Choroid plexus epithelial cell (primary cell): ENCODE data around the gene BLOC1S4.
A peak's percentile ranks its signal among the peaks of the same experiment; 100 is the strongest.
"Not testable (repeated sequence)": the region's sequence is repeated elsewhere in the genome, so short reads cannot be mapped to it uniquely, and the experiment has no call there.

Experiments used
- DNase-seq: peaks from one replicate; pipeline ENCODE4 v3.0.0-alpha.2; 2010; ENCODE audit warnings: low read depth
- H3K4me3 ChIP-seq: 2 replicates; pipeline ENCODE4 v1.5.1; 2011; ENCODE audit warnings: low read depth, mild to moderate bottlenecking, control low read depth, low read length, moderate library complexity
- CTCF ChIP-seq: conservative IDR thresholded peaks from 2 replicates; pipeline ENCODE4 v1.5.1; 2011; ENCODE audit warnings: low read depth, mild to moderate bottlenecking, control low read depth, inconsistent platforms, low read length, moderate library complexity

Gene BLOC1S4

GRCh38 chr4:6719611-6720179 lies 3.7 kb downstream of the BLOC1S4 start:
- no peak for DNase-seq
- no peak overlapping the region for H3K4me3 ChIP-seq
- TF ChIP-seq CTCF: no peak

GRCh38 chr4:6720202-6720699 lies 4.3 kb downstream of the BLOC1S4 start:
- DNase-seq: peak; percentile 78
- no peak overlapping the region for H3K4me3 ChIP-seq
- TF ChIP-seq CTCF: peak; percentile 98

DNA sequence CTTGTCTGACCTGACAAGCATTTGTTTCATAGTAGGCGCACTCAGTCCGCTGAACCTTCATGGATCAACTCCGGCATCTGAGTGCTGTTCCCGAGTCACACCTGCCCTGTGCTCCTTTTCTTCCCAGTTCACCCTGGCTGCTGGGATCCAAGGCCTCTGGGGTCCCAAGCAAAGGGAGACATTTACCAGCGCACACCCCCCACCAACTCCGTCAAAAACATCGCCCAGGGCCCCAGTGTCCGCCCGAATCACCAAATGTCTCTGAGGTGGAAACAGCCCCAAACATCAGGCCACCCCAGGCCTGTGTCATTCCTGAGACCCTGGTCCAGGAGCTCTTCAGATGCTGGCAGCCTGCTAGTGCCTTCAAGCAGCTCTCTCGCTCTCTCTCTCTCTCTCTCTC lies 5.1 kb downstream of the BLOC1S4 start:
- no peak overlapping the region for H3K4me3 ChIP-seq
- no peak for TF ChIP-seq CTCF
- no peak for DNase-seq

DNA sequence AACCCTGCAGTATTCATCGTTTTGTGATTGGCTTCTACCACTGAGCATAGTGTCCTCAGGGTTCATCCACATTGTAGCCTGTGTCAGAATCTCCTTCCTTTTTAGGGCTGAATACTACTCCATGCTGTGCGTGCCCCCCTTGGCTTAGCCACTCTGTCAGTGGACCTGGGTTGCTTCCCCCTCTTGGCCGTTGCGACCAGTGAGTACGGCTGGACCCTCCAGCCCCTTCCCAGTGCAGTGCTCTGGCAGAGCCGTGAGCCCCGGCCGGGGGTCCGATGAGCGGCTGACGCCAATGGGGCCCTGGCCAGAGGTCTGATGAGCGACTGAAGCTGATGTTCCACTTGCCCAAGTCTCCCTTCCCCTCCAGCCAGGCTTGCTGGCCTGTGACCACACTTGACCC lies 6.9 kb downstream of the BLOC1S4 start:
- no peak for DNase-seq
- H3K4me3 ChIP-seq: no peak overlapping the region
- TF ChIP-seq CTCF: no peak

- no peak overlapping the region for H3K4me3 ChIP-seq
- TF ChIP-seq CTCF: no peak
- DNase-seq: no peak
Measured at GRCh38 chr4:6723851-6724250, 7.9 kb downstream of the BLOC1S4 start.

- no peak for TF ChIP-seq CTCF
- no peak overlapping the region for H3K4me3 ChIP-seq
- DNase-seq: peak; percentile 48
Measured at GRCh38 chr4:6724421-6725111, 8.6 kb downstream of the BLOC1S4 start.

- H3K4me3 ChIP-seq, DNase-seq: not testable (repeated sequence)
Measured at GRCh38 chr4:6725427-6725961, 9.5 kb downstream of the BLOC1S4 start.
